ENCODE data around the gene LCNL1. TPM values are rescaled to one million over a fixed set of nuclear protein-coding genes. Genes with fewer than 3 reads are reported as not detected.

LCNL1 gene
- total RNA-seq, 1 experiment from 2014 or later: 0.82 TPM

DNA sequence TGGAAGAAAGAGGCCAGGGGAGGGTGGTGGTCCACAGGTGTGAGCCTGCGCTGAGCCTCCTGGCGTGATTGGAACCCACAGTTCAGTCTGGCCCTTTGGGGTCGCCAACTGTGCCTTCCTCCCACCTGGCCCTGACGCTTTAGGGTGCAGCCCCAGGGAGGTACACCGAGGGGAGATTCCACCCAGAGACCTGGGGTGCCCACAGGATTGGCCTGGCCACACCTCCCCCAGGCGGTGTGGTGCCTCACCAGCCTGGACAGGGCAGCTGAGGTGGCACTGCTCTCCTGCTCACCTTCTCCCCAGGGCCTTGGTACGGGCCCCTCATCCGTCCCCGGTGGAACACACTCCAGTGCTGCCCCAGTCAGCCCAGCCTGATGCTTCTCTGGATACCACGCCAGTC lies 14.6 kb downstream of the LCNL1 start:
- no peak for TF ChIP-seq SIN3A (IDR thresholded peaks at IDR 0.05; ENCODE audit: borderline replicate concordance, insufficient read depth, low read depth, low read length)
- TF ChIP-seq TCF7L2 (IDR thresholded peaks at IDR 0.05; ENCODE audit: low read depth, low read length): no peak
- TF ChIP-seq POLR2AphosphoS5 (IDR thresholded peaks at IDR 0.05; ENCODE audit: low read depth, low read length): no peak
- TF ChIP-seq, protein P1, sequence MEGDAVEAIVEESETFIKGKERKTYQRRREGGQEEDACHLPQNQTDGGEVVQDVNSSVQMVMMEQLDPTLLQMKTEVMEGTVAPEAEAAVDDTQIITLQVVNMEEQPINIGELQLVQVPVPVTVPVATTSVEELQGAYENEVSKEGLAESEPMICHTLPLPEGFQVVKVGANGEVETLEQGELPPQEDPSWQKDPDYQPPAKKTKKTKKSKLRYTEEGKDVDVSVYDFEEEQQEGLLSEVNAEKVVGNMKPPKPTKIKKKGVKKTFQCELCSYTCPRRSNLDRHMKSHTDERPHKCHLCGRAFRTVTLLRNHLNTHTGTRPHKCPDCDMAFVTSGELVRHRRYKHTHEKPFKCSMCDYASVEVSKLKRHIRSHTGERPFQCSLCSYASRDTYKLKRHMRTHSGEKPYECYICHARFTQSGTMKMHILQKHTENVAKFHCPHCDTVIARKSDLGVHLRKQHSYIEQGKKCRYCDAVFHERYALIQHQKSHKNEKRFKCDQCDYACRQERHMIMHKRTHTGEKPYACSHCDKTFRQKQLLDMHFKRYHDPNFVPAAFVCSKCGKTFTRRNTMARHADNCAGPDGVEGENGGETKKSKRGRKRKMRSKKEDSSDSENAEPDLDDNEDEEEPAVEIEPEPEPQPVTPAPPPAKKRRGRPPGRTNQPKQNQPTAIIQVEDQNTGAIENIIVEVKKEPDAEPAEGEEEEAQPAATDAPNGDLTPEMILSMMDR (IDR thresholded peaks at IDR 0.05): no peak
- TF ChIP-seq, protein P2, sequence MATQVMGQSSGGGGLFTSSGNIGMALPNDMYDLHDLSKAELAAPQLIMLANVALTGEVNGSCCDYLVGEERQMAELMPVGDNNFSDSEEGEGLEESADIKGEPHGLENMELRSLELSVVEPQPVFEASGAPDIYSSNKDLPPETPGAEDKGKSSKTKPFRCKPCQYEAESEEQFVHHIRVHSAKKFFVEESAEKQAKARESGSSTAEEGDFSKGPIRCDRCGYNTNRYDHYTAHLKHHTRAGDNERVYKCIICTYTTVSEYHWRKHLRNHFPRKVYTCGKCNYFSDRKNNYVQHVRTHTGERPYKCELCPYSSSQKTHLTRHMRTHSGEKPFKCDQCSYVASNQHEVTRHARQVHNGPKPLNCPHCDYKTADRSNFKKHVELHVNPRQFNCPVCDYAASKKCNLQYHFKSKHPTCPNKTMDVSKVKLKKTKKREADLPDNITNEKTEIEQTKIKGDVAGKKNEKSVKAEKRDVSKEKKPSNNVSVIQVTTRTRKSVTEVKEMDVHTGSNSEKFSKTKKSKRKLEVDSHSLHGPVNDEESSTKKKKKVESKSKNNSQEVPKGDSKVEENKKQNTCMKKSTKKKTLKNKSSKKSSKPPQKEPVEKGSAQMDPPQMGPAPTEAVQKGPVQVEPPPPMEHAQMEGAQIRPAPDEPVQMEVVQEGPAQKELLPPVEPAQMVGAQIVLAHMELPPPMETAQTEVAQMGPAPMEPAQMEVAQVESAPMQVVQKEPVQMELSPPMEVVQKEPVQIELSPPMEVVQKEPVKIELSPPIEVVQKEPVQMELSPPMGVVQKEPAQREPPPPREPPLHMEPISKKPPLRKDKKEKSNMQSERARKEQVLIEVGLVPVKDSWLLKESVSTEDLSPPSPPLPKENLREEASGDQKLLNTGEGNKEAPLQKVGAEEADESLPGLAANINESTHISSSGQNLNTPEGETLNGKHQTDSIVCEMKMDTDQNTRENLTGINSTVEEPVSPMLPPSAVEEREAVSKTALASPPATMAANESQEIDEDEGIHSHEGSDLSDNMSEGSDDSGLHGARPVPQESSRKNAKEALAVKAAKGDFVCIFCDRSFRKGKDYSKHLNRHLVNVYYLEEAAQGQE (IDR thresholded peaks at IDR 0.05; ENCODE audit: insufficient read depth in 1 of 2, low read depth in 2 of 2, low read length in 1 of 2): no peak
- H3K9me3 ChIP-seq (ENCODE audit: control insufficient read depth, insufficient read depth, low read depth, low read length): no peaks in the 10 kb centered on the region
- POLR2A ChIA-PET: no interaction called here
- in situ Hi-C loops (cut with HindIII; ENCODE audit: low pct_unique_long_range_greater_than_20kb, low sequenced_read_pairs): no loop called here
- H3K36me3 ChIP-seq (ENCODE audit: control insufficient read depth, insufficient read depth, low read length): no peaks in the 10 kb centered on the region; the same call in 1 of the 2 replicates
- BruUV-seq (replicated peaks): no TSS peak
- no peaks in the 10 kb centered on the region for H3K27me3 ChIP-seq (ENCODE audit: control insufficient read depth, insufficient read depth, low read length)
- peaks cover 14% of the 10 kb centered on the region for H3K4me1 ChIP-seq (ENCODE audit: control insufficient read depth, insufficient read depth, low read length)
- no peak overlapping the region for H3K27ac ChIP-seq (ENCODE audit: low read length)
- no peak for DNase-seq (ENCODE audit: low read depth, low spot score)
- no peak for ATAC-seq
- CTCF ChIA-PET: no interaction called here
- intact Hi-C loops (cut with micrococcal nuclease; ENCODE audit: unreplicated experiment): no loop called here
- H3K4me3 ChIP-seq (ENCODE audit: low read depth in 2 of 2, low read length in 2 of 2): no peak overlapping the region

DNA sequence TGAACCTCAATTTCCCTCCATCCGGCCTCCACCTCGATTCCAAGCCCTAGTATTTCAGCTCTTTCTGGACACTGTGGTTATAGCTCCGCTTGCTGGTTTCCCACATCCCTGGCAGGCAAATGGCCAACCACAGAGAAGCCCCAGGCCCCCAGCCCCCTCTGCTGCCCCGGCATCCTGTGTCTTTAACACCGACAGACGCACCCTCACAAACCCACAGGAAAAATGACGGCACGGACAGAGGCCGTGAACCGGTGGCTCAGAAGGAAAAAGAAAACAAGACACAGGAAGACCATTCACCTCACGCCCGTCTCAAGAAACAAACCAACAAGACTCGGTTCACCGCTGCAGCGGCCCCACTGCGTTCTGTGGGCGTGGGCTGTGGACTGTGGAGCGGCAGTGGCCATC lies 15.0 kb downstream of the LCNL1 start:
- no peaks in the 10 kb centered on the region for H3K9me3 ChIP-seq (ENCODE audit: control insufficient read depth, insufficient read depth, low read depth, low read length)
- no peaks in the 10 kb centered on the region for H3K27me3 ChIP-seq (ENCODE audit: control insufficient read depth, insufficient read depth, low read length)
- no peak for DNase-seq (ENCODE audit: low read depth, low spot score)
- H3K4me1 ChIP-seq (ENCODE audit: control insufficient read depth, insufficient read depth, low read length): peaks cover 14% of the 10 kb centered on the region
- ChIA-PET CTCF (no interaction called here), POLR2A (no interaction called here)
- in situ Hi-C loops (cut with HindIII; ENCODE audit: low pct_unique_long_range_greater_than_20kb, low sequenced_read_pairs): no loop called here
- no peak for ATAC-seq
- H3K4me3 ChIP-seq (ENCODE audit: low read depth in 2 of 2, low read length in 2 of 2): no peak overlapping the region
- BruUV-seq (replicated peaks): no TSS peak
- H3K36me3 ChIP-seq (ENCODE audit: control insufficient read depth, insufficient read depth, low read length): no peaks in the 10 kb centered on the region
- no peak overlapping the region for H3K27ac ChIP-seq (ENCODE audit: low read length)
- no peak for TF ChIP-seq SIN3A (IDR thresholded peaks at IDR 0.05; ENCODE audit: borderline replicate concordance, insufficient read depth, low read depth, low read length)
- intact Hi-C loops (cut with micrococcal nuclease; ENCODE audit: unreplicated experiment): no loop called here

DNA sequence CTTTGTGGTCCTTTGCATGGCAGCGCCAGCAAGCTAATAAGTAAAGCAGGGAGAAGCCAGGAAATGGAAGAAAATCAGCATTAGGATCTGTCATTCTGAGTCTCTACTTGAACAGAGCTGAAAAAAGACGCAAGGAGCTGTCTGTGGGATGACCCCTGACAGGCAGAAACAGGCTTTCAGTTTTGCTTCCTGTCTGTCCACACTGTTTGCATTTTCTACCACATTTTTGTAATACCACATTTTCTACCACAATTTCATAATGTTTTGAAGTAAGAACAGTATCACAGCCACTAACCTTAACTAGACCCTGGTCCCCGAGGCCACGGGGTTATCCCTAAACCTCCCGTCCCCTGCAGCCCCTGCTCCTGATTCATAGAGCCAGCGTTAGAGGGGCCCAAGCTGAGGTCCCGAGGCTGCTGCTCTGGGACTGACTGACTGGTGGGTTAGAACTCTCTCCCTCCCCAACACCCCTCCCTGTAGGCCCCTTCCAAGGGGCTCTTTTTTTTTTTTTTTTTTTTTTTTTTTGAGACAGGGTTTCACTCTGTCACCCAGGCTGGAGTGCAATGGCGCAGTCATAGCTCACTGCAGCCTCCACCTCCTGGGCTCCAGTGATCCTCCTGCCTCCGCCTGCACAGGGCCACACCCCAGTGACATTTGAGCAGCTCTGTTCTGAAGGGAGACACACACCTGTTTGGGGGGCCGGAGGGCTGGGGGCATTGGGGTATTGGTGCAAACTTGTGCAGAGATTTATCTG lies 17.6 kb downstream of the LCNL1 start:
- in situ Hi-C loops (cut with HindIII; ENCODE audit: low pct_unique_long_range_greater_than_20kb, low sequenced_read_pairs) (no loop called here), intact Hi-C loops (cut with micrococcal nuclease; ENCODE audit: unreplicated experiment) (no loop called here)
- H3K36me3 ChIP-seq (ENCODE audit: control insufficient read depth, insufficient read depth, low read length): no peaks in the 10 kb centered on the region
- DNase-seq (ENCODE audit: low read depth, low spot score) (no peak), ATAC-seq (no peak)
- no peaks in the 10 kb centered on the region for H3K9me3 ChIP-seq (ENCODE audit: control insufficient read depth, insufficient read depth, low read depth, low read length)
- ChIA-PET POLR2A (no interaction called here), CTCF (no interaction called here)
- no peak overlapping the region for H3K4me3 ChIP-seq (ENCODE audit: low read depth in 2 of 2, low read length in 2 of 2)
- no peaks in the 10 kb centered on the region for H3K27me3 ChIP-seq (ENCODE audit: control insufficient read depth, insufficient read depth, low read length)
- H3K4me1 ChIP-seq (ENCODE audit: control insufficient read depth, insufficient read depth, low read length): peaks cover 10% of the 10 kb centered on the region
- no peak overlapping the region for H3K27ac ChIP-seq (ENCODE audit: low read length)
- BruUV-seq (replicated peaks): no TSS peak
- TF ChIP-seq, protein P2 (IDR thresholded peaks at IDR 0.05; ENCODE audit: insufficient read depth in 1 of 2, low read depth in 2 of 2, low read length in 1 of 2): no peak
- TF ChIP-seq SIN3A (IDR thresholded peaks at IDR 0.05; ENCODE audit: borderline replicate concordance, insufficient read depth, low read depth, low read length) (no peak), POLR2AphosphoS5 (IDR thresholded peaks at IDR 0.05; ENCODE audit: low read depth, low read length) (no peak), TCF7L2 (IDR thresholded peaks at IDR 0.05; ENCODE audit: low read depth, low read length) (no peak)
- TF ChIP-seq, protein P1 (IDR thresholded peaks at IDR 0.05): no peak

Measured in Panc1 (cell line).